SU-DHL-6 (cell line): ENCODE measurements around the gene FAM120B.

ENCODE experiments used
- CTCF ChIP-seq: fragments of 200-600 bp; sonication (generic); IDR thresholded peaks from one replicate; pipeline ENCODE4 v1.5.1; 2017; ENCODE audit warnings: antibody characterized with exemption, mild to moderate bottlenecking, low read length, moderate library complexity; ENCODE audit not compliant: insufficient read depth, poor library complexity, severe bottlenecking
- EZH2phosphoT487 ChIP-seq: fragments of 200-600 bp; sonication (generic), shearing (Covaris generic); conservative IDR thresholded peaks from 2 replicates; pipeline ENCODE4 v1.6.1; 2018; ENCODE audit warnings: mild to moderate bottlenecking, antibody characterized with exemption, low read length, moderate library complexity, mixed read lengths

GRCh38 chr6:170438861-170439260, 132.3 kb downstream of the FAM120B start:
- no peak for TF ChIP-seq CTCF
- no peak for TF ChIP-seq EZH2phosphoT487
